ENCODE data around the gene MYRIP. TPM values are rescaled to one million over a fixed set of nuclear protein-coding genes. Genes with fewer than 3 reads are reported as not detected.

Gene MYRIP
- total RNA-seq, 1 donor = not detected

DNA sequence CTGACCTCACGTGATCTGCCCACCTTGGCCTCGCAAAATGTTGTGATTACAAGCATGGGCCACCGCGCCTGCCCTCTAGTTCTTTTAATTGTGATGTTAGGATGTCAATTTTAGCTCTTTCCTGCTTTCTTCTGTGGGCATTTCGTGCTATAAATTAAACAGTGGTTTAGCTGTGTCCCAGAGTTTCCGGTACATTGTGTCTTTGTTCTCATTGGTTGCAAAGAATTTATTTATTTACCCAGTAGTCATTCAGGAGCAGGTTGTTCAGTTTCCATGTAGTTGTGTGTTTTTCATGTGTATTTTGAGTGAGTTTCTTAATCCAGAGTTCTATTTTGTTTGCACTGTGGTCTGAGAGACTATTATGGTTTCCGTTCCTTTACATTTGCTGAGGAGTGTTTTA lies 30.1 kb downstream of the MYRIP start:
- no peaks in the 10 kb centered on the region for H3K9me3 ChIP-seq (ENCODE audit: low read depth, low read length)
- no peak overlapping the region for H3K4me3 ChIP-seq (ENCODE audit: low read length)
- no peaks in the 10 kb centered on the region for H3K27me3 ChIP-seq (ENCODE audit: insufficient read depth, low read length)
- no peaks in the 10 kb centered on the region for H3K4me1 ChIP-seq (ENCODE audit: insufficient read depth, low read length)

- Histone ChIP-seq H3K4me1 (ENCODE audit: insufficient read depth, low read length) (no peaks in the 10 kb centered on the region), H3K27me3 (ENCODE audit: insufficient read depth, low read length) (no peaks in the 10 kb centered on the region), H3K9me3 (ENCODE audit: low read depth, low read length) (no peaks in the 10 kb centered on the region)
These were observed 34.0 kb downstream of the MYRIP start for GRCh38 chr3:39843440-39843839.

GRCh38 chr3:39848365-39848764 lies 39.0 kb downstream of the MYRIP start:
- no peak overlapping the region for H3K4me3 ChIP-seq (ENCODE audit: low read length)
- no peaks in the 10 kb centered on the region for H3K27me3 ChIP-seq (ENCODE audit: insufficient read depth, low read length)
- H3K4me1 ChIP-seq (ENCODE audit: insufficient read depth, low read length) = no peaks in the 10 kb centered on the region
- H3K9me3 ChIP-seq (ENCODE audit: low read depth, low read length) = no peaks in the 10 kb centered on the region

More at GRCh38 chr3:39843440-39843839, 34.0 kb downstream of the MYRIP start:
- H3K4me3 ChIP-seq (ENCODE audit: low read length) = no peak overlapping the region

DNA sequence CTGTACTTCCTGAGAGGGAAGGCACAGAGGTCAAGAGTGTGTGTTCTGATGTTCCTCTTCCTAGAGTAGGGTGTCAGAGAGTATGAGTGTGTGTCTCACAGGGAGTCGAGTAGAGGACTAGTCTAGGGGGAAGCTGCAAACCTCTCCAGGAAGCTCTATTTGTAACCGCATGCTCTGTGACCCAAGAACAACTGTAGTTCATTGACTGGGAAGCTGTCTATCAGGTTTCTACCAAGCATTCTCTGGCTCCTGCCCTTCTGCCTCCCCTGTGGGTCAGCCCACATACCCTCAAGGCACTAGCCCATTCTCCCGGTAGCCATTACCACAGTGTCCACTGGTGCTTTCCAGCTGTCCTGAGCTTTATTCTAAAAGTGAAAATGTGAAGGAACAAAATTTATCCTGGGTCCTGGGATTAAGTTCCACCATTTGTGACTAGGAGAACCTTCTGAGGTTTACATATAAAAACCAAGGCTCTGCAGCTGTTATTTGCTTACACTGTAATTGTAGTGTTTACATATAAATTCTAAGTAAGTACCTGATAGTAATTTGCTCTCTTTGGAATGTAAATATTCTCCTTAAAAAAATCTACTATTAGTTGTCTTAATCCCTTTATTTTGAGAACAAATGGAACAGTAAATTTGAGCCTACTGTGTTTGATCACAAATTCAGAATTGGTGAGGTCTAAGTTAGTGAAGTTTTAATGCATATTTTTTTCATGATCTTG lies 40.7 kb downstream of the MYRIP start:
- Histone ChIP-seq H3K27me3 (ENCODE audit: insufficient read depth, low read length) (no peaks in the 10 kb centered on the region), H3K9me3 (ENCODE audit: low read depth, low read length) (no peaks in the 10 kb centered on the region), H3K4me3 (ENCODE audit: low read length) (no peak overlapping the region), H3K4me1 (ENCODE audit: insufficient read depth, low read length) (no peaks in the 10 kb centered on the region)

DNA sequence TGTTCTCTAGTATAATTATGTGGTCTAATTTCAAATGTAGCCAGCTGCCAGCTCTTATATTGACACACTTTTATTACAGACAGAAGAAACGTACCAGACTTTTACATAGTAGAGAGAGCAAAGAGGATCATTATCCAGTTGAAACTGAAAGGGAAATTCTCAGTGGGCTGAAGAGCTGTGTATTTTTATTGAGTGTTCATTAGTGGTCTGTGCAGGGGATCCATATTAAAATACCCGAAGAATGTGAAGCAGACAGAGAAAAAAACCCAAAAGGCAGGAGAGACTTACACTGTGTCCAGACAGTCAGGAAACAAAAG lies 41.3 kb downstream of the MYRIP start:
- H3K9me3 ChIP-seq (ENCODE audit: low read depth, low read length) = no peaks in the 10 kb centered on the region
- no peaks in the 10 kb centered on the region for H3K27me3 ChIP-seq (ENCODE audit: insufficient read depth, low read length)
- H3K4me3 ChIP-seq (ENCODE audit: low read length) = no peak overlapping the region
- H3K4me1 ChIP-seq (ENCODE audit: insufficient read depth, low read length) = no peaks in the 10 kb centered on the region

DNA sequence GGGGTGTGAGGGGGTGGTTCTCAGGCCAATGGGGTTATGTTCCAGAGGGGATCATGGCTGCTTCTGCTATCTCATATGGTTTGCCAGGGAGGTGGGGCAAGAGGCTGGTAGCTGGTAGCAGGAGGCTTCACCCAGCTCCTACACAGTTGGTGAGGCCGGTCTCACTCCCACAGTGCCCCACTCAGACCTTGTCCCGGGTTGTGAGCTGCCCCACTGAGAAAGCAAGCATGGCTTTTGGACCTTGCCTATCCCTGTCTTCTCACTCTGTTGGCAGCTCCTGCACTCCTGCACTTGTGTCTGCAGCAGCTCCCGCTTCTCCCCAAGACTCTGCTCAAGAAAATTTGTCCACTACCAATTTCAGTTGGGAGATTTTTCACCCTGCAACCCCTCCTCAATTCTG lies 46.1 kb downstream of the MYRIP start:
- Histone ChIP-seq H3K9me3 (ENCODE audit: low read depth, low read length) (no peaks in the 10 kb centered on the region), H3K4me3 (ENCODE audit: low read length) (no peak overlapping the region), H3K27me3 (ENCODE audit: insufficient read depth, low read length) (no peaks in the 10 kb centered on the region), H3K4me1 (ENCODE audit: insufficient read depth, low read length) (no peaks in the 10 kb centered on the region)

DNA sequence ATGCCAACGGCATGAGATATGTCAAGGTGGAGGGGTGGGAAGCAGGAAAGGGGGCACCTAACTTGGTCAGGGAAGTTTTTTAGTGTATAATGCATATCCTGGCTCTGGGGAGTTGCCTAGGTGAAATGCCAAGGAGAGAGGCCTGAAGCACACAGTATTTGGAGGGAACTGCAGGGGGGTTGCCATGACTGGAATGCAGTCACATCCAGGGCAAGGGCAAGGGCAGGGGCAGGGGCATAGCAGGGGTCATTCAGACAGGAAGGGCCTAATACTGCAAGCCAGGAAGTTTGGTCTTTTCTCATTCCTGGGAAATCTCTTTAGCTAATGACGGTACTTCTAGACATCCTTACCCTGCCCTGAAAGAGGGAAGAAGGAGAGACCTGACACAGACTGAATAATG lies 60.5 kb downstream of the MYRIP start:
- Histone ChIP-seq H3K9me3 (ENCODE audit: low read depth, low read length) (no peaks in the 10 kb centered on the region), H3K27me3 (ENCODE audit: insufficient read depth, low read length) (no peaks in the 10 kb centered on the region), H3K4me3 (ENCODE audit: low read length) (no peak overlapping the region), H3K4me1 (ENCODE audit: insufficient read depth, low read length) (no peaks in the 10 kb centered on the region)

- Histone ChIP-seq H3K9me3 (ENCODE audit: low read depth, low read length) (no peaks in the 10 kb centered on the region), H3K4me1 (ENCODE audit: insufficient read depth, low read length) (no peaks in the 10 kb centered on the region), H3K4me3 (ENCODE audit: low read length) (no peak overlapping the region), H3K27me3 (ENCODE audit: insufficient read depth, low read length) (no peaks in the 10 kb centered on the region)
These were observed 61.3 kb downstream of the MYRIP start for GRCh38 chr3:39870706-39871105.

DNA sequence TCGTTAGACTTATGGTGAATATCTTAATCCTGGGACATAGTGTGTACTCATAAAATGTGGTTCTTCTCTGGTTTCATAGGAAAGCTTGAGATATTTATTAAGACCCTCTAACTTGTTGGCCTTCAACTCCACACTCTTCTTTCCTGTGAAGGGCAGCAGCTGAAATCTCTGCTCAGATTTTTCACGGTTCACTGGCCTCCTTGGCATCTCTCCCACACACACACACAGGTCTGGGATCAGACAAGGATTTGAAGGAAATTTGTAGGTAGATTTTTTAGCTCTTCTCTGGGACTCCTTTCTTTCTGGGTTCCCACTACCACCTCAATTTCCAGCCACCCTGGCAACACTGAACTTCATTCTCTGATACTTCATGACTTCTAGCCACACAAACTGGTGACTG lies 70.2 kb downstream of the MYRIP start:
- Histone ChIP-seq H3K4me1 (ENCODE audit: insufficient read depth, low read length) (no peaks in the 10 kb centered on the region), H3K9me3 (ENCODE audit: low read depth, low read length) (no peaks in the 10 kb centered on the region), H3K4me3 (ENCODE audit: low read length) (no peak overlapping the region), H3K27me3 (ENCODE audit: insufficient read depth, low read length) (no peaks in the 10 kb centered on the region)

DNA sequence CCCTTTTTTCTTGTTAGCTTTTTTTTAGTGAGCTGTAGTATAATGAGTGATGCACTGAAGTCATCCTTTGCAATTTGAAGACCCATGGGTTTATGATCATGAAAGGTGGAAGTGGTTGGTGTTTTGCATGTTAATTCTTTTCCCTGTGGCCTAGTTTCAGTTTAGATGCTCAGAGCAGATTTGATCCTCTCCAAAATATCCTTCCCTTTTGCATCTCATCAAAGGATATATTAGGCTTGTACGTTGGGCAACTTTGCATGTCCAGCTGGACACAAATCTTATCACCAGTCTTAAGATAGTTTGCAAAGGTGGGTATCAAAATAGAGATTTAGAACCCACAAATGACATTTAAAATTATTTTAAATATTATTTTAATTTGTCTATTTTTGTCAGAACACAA lies 72.7 kb downstream of the MYRIP start:
- no peak overlapping the region for H3K4me3 ChIP-seq (ENCODE audit: low read length)
- no peaks in the 10 kb centered on the region for H3K27me3 ChIP-seq (ENCODE audit: insufficient read depth, low read length)
- no peaks in the 10 kb centered on the region for H3K4me1 ChIP-seq (ENCODE audit: insufficient read depth, low read length)
- H3K9me3 ChIP-seq (ENCODE audit: low read depth, low read length) = no peaks in the 10 kb centered on the region

DNA sequence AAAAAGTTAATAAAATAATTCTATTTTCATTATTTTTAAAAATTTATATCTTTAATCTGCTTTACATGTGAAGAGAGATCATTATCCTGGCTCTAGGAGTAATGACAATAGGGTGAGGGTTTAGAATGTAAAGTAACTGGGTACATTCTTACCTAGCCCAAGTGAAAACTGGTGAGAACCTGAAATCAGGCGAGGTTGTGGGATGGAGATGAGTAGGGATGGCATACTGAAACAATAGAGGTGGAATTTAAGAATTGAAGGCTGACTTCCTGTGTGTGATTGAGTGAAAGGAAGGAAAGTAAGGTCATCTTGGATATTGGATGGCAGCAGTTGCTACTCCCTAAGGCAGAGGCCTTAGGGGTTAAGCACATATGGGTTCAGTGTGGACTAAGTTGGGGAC lies 82.7 kb downstream of the MYRIP start:
- Histone ChIP-seq H3K4me3 (ENCODE audit: low read length) (no peak overlapping the region), H3K4me1 (ENCODE audit: insufficient read depth, low read length) (no peaks in the 10 kb centered on the region), H3K27me3 (ENCODE audit: insufficient read depth, low read length) (no peaks in the 10 kb centered on the region), H3K9me3 (ENCODE audit: low read depth, low read length) (no peaks in the 10 kb centered on the region)

- Histone ChIP-seq H3K27me3 (ENCODE audit: insufficient read depth, low read length) (no peaks in the 10 kb centered on the region), H3K4me1 (ENCODE audit: insufficient read depth, low read length) (no peaks in the 10 kb centered on the region), H3K4me3 (ENCODE audit: low read length) (no peak overlapping the region), H3K9me3 (ENCODE audit: low read depth, low read length) (no peaks in the 10 kb centered on the region)
These were observed 86.8 kb downstream of the MYRIP start for GRCh38 chr3:39896184-39896583.

- H3K27me3 ChIP-seq (ENCODE audit: insufficient read depth, low read length) = no peaks in the 10 kb centered on the region
- no peaks in the 10 kb centered on the region for H3K9me3 ChIP-seq (ENCODE audit: low read depth, low read length)
- H3K4me1 ChIP-seq (ENCODE audit: insufficient read depth, low read length) = no peaks in the 10 kb centered on the region
- no peak overlapping the region for H3K4me3 ChIP-seq (ENCODE audit: low read length)
These were observed 91.1 kb downstream of the MYRIP start for GRCh38 chr3:39900462-39901002.

GRCh38 chr3:39903253-39903652 lies 93.8 kb downstream of the MYRIP start:
- Histone ChIP-seq H3K9me3 (ENCODE audit: low read depth, low read length) (no peaks in the 10 kb centered on the region), H3K4me3 (ENCODE audit: low read length) (no peak overlapping the region), H3K27me3 (ENCODE audit: insufficient read depth, low read length) (no peaks in the 10 kb centered on the region), H3K4me1 (ENCODE audit: insufficient read depth, low read length) (no peaks in the 10 kb centered on the region)

DNA sequence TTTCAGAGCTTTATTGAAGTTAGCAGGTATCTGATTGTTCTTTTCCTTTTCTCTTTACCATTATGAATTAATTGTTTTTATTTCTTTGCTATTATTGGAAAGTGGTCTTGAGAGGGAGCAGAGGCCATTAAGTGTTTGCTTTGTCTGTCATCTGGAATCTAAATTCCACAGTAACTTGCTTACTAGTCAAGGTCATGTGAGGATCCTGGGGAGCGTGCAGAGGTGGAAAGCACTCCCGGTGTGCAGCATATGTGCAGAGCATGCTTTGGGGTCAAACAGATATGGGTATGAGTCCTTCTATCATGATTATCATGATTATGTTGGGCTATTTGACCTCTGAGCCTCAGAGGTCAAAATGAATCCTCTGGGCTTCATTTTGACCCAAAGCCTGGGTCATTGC lies 96.4 kb downstream of the MYRIP start:
- no peaks in the 10 kb centered on the region for H3K27me3 ChIP-seq (ENCODE audit: insufficient read depth, low read length)
- H3K9me3 ChIP-seq (ENCODE audit: low read depth, low read length) = no peaks in the 10 kb centered on the region
- H3K4me1 ChIP-seq (ENCODE audit: insufficient read depth, low read length) = no peaks in the 10 kb centered on the region
- H3K4me3 ChIP-seq (ENCODE audit: low read length) = no peak overlapping the region

GRCh38 chr3:39907981-39908380 lies 98.6 kb downstream of the MYRIP start:
- no peaks in the 10 kb centered on the region for H3K27me3 ChIP-seq (ENCODE audit: insufficient read depth, low read length)
- H3K4me1 ChIP-seq (ENCODE audit: insufficient read depth, low read length) = no peaks in the 10 kb centered on the region
- no peaks in the 10 kb centered on the region for H3K9me3 ChIP-seq (ENCODE audit: low read depth, low read length)
- no peak overlapping the region for H3K4me3 ChIP-seq (ENCODE audit: low read length)
